Thoracic aorta (tissue), 2 donors: ENCODE data around the gene IRGQ. TPM values are rescaled to one million over a fixed set of nuclear protein-coding genes. Genes with fewer than 3 reads are reported as not detected.

Experiments used
- ATAC-seq: fragments of 150-250 bp; one replicate; pipeline ENCODE4 v1.8.0; 2017; ENCODE audit warnings: low read depth; ENCODE audit not compliant: insufficient number of reproducible peaks, low FRiP score
- DNase-seq: peaks from one replicate; pipeline ENCODE4 v3.0.0-alpha.2; 2020; ENCODE audit warnings: low spot score
- H3K27ac ChIP-seq, 2 donors: fragments of 200-600 bp; sonication (generic); 1 replicate in 1 of 2; 2 replicates in 1 of 2; pipeline ENCODE4 v1.5.1; 2016; ENCODE audit warnings: mild to moderate bottlenecking in 2 of 2, moderate library complexity in 2 of 2
- H3K27me3 ChIP-seq: fragments of 200-600 bp; sonication (generic); replicated peaks from 2 replicates; pipeline ENCODE4 v1.6.0; 2016; ENCODE audit warnings: mild to moderate bottlenecking; ENCODE audit not compliant: insufficient read depth
- H3K36me3 ChIP-seq: fragments of 200-600 bp; sonication (generic); one replicate; pipeline ENCODE4 v1.5.1; 2016
- H3K4me1 ChIP-seq, 2 donors: fragments of 200-600 bp; sonication (generic); 1 replicate in 1 of 2; 2 replicates in 1 of 2; pipeline versions ENCODE4 v1.5.1 to v1.6.0; 2016; ENCODE audit warnings: low read depth in 2 of 2, mild to moderate bottlenecking in 1 of 2; ENCODE audit not compliant: control insufficient read depth in 1 of 2
- H3K4me3 ChIP-seq: fragments of 200-600 bp; sonication (generic); 2 replicates; pipeline ENCODE4 v1.5.1; 2016; ENCODE audit warnings: mild to moderate bottlenecking
- H3K9me3 ChIP-seq: fragments of 200-600 bp; sonication (generic); 2 replicates; pipeline ENCODE4 v1.5.1; 2016
- total RNA-seq, 2 donors: library from RNA; depleted of rRNA; stranded (reverse); fragments of >200 nt; gene quantifications; one replicate each; pipeline versions ENCODE4 v1.1.0 to v1.2.3, GENCODE V29; 2016
- TF ChIP-seq, protein P1 (sequence below): fragments of 200-600 bp; sonication (generic); IDR thresholded peaks from one replicate; pipeline ENCODE4 v1.5.1; 2019; ENCODE audit warnings: antibody characterized with exemption

IRGQ gene
- total RNA-seq, 2 donors from 2014 or later = 24.4 to 37.2 TPM

DNA sequence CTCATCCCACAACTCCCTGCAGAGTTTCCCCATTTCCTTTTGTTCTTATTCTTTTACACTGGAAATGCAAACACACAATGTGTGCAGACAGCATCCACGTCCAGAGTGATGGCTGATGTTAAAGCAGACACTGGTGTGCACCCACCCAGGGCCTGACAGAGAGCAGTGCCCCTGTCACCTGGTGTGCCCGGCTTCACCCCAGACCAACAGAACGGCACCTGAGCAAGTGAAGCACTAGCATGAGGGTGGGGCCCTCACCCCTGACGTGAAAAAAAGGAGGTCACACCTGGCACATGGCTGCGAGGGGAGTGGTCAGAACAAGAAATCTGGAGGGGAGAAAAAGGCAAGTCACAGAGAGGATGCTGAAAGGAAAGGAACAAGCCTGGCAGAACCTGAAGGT is 50.7 kb downstream of the IRGQ start:
- no peak overlapping the region for H3K4me3 ChIP-seq
- DNase-seq = no peak
- TF ChIP-seq, protein P1, sequence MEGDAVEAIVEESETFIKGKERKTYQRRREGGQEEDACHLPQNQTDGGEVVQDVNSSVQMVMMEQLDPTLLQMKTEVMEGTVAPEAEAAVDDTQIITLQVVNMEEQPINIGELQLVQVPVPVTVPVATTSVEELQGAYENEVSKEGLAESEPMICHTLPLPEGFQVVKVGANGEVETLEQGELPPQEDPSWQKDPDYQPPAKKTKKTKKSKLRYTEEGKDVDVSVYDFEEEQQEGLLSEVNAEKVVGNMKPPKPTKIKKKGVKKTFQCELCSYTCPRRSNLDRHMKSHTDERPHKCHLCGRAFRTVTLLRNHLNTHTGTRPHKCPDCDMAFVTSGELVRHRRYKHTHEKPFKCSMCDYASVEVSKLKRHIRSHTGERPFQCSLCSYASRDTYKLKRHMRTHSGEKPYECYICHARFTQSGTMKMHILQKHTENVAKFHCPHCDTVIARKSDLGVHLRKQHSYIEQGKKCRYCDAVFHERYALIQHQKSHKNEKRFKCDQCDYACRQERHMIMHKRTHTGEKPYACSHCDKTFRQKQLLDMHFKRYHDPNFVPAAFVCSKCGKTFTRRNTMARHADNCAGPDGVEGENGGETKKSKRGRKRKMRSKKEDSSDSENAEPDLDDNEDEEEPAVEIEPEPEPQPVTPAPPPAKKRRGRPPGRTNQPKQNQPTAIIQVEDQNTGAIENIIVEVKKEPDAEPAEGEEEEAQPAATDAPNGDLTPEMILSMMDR = no peak
- H3K36me3 ChIP-seq = peaks cover 41% of the 10 kb centered on the region
- H3K9me3 ChIP-seq = no peaks in the 10 kb centered on the region
- H3K4me1 ChIP-seq = no peaks in the 10 kb centered on the region
- no peak overlapping the region for H3K27ac ChIP-seq
- no peak for ATAC-seq
- H3K27me3 ChIP-seq = no peaks in the 10 kb centered on the region

DNA sequence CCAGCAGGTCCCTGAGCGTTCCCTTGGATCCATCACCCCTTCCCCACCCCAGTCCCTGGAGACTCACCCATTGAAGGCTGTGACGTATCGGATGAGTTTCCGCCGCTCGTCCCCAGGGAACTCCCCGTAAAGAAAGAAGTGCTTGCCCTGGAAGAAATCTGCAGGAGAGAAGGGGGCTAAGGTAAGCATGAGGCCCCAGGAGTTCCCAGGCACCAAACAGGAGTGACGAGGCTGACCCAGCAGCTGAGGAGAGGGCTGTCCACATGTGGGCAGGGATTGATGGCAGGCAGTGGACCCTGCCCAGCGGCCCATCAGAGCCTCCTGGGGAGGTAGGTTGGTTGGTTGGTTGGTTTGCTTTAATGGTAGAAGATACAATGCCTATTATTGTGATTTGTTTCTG is 51.9 kb downstream of the IRGQ start:
- Histone ChIP-seq H3K27me3 (no peaks in the 10 kb centered on the region), H3K27ac (no peak overlapping the region), H3K36me3 (peaks cover 39% of the 10 kb centered on the region), H3K9me3 (no peaks in the 10 kb centered on the region), H3K4me3 (no peak overlapping the region), H3K4me1 (no peaks in the 10 kb centered on the region)
- TF ChIP-seq, protein P1 = no peak
- DNase-seq (no peak), ATAC-seq (no peak)

DNA sequence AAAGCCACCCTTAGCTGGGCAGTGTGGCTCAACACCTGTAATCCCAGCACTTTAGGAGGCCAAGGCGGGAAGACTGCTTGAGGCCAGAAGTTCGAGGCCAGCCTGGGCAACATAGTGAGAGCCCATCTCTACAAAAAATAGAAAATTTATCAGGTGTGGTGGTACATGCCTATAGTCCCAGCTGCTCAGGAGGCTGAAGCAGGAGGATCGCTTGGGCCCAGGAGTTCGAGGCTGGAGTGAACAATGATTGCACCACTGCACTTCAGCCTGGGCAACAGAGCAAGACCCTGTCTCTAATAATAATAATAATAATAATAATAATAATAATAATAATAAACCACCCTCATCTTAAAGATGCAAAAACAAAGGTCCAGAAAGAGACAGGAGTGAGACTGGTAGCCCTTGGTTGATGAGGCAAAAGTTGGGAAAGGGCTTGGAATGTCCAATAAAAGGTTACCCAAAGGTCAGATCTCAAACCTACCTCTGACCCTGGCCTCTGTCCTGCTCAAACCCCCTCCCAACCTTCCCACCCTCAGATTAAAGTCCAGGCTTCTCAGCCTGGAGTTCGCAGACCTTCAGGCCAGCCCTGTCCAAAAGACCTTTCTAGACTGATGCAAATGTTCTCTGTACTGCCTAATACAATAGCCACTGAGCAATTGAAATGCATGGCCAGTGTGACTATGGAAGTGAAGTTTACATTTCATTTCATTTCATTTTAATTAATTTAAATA is 53.8 kb downstream of the IRGQ start:
- Histone ChIP-seq H3K27me3 (no peaks in the 10 kb centered on the region), H3K4me1 (no peaks in the 10 kb centered on the region), H3K27ac (no peak overlapping the region), H3K4me3 (no peak overlapping the region), H3K9me3 (no peaks in the 10 kb centered on the region), H3K36me3 (peaks cover 48% of the 10 kb centered on the region)
- TF ChIP-seq, protein P1 = no peak
- no peak for ATAC-seq
- DNase-seq = no peak

DNA sequence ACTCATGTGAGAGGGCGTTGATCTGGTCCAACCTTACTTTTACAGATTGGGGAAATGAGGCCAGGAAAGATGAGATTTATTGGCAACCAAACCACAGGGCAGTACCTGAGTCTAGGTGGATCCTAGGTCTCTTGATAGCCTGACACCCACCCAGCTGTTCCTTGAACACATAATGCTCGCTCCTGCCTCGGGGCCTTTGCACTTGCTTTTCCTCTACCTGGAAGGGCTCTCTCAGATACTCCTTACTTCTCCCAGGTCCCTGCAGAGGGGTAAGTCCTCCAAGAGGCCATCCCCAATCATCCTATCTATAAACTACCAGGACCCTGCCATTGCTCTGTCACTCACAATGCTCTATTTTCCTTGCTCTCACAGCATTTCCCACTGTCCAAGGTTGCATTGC is 55.6 kb downstream of the IRGQ start:
- no peak for DNase-seq
- no peak overlapping the region for H3K4me3 ChIP-seq
- peaks cover 0 to 5% of the 10 kb centered on the region in 2 donors for H3K4me1 ChIP-seq
- H3K27ac ChIP-seq = no peak overlapping the region
- TF ChIP-seq, protein P1 = no peak
- peaks cover 41% of the 10 kb centered on the region for H3K36me3 ChIP-seq
- H3K27me3 ChIP-seq = no peaks in the 10 kb centered on the region
- no peaks in the 10 kb centered on the region for H3K9me3 ChIP-seq
- no peak for ATAC-seq

DNA sequence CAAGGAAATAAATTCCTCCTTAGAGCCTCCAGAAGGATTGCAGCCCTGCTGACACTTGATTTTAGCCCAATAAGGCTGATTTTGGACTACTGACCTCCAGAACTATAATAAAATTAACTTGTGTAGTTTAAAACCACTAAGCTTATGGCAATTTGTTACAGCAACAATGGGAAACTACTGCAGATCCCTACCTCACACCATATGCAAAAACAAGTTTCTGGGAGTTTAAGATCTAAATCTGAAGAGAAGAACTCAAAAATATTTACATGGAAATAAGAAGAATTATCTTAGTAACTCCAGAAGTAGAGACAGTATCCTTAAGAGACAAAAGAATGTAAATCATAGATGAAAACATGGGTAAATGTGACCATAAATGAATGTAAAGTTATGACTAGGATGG is 57.0 kb downstream of the IRGQ start:
- Histone ChIP-seq H3K4me1 (peaks cover 0 to 16% of the 10 kb centered on the region in 2 donors), H3K27me3 (no peaks in the 10 kb centered on the region), H3K9me3 (no peaks in the 10 kb centered on the region), H3K36me3 (peaks cover 35% of the 10 kb centered on the region), H3K27ac (no peak overlapping the region), H3K4me3 (no peak overlapping the region)
- ATAC-seq (no peak), DNase-seq (no peak)
- TF ChIP-seq, protein P1 = no peak
